Neural progenitor cell (in vitro differentiated cells): ENCODE data around the gene CCR4. TPM values are rescaled to one million over a fixed set of nuclear protein-coding genes. Genes with fewer than 3 reads are reported as not detected.
"Not testable (repeated sequence)": the region's sequence is repeated elsewhere in the genome, so short reads cannot be mapped to it uniquely, and the experiment has no call there.

Experiments
- DNase-seq: peaks from one replicate; pipeline ENCODE4 v3.0.0-alpha.2; 2016; ENCODE audit warnings: low spot score
- H2AFZ ChIP-seq: fragments of 200-600 bp; sonication (generic); replicated peaks from 2 replicates; pipeline ENCODE4 v1.6.1; 2016; ENCODE audit warnings: antibody characterized with exemption
- H3F3A ChIP-seq: fragments of 200-600 bp; sonication (generic); 2 replicates; pipeline ENCODE4 v1.6.1; 2016; ENCODE audit warnings: antibody characterized with exemption, low read depth
- H3K27ac ChIP-seq: fragments of 200-600 bp; sonication (generic); 2 replicates; pipeline ENCODE4 v1.5.1; 2016; ENCODE audit warnings: mild to moderate bottlenecking
- H3K27me3 ChIP-seq: fragments of 200-600 bp; sonication (generic); 2 replicates; pipeline ENCODE4 v1.6.1; 2016; ENCODE audit warnings: mild to moderate bottlenecking, moderate library complexity
- H3K36me3 ChIP-seq: fragments of 200-600 bp; sonication (generic); 2 replicates; pipeline ENCODE4 v1.5.1; 2016
- H3K4me1 ChIP-seq: fragments of 200-600 bp; sonication (generic); 2 replicates; pipeline ENCODE4 v1.6.1; 2016; ENCODE audit warnings: mixed run types
- H3K4me2 ChIP-seq: fragments of 200-600 bp; sonication (generic); 2 replicates; pipeline ENCODE4 v1.6.1; 2016
- H3K4me3 ChIP-seq: fragments of 200-600 bp; sonication (generic); 2 replicates; pipeline ENCODE4 v1.5.1; 2016
- H3K79me2 ChIP-seq: fragments of 200-600 bp; sonication (generic); 2 replicates; pipeline ENCODE4 v1.6.1; 2016; ENCODE audit warnings: low read depth
- H3K9ac ChIP-seq: fragments of 200-600 bp; sonication (generic); 2 replicates; pipeline ENCODE4 v1.6.1; 2016
- H3K9me3 ChIP-seq: fragments of 200-600 bp; sonication (generic); 2 replicates; pipeline ENCODE4 v1.5.1; 2016; ENCODE audit warnings: low read depth
- H4K20me1 ChIP-seq: fragments of 200-600 bp; sonication (generic); 2 replicates; pipeline ENCODE4 v1.6.1; 2016; ENCODE audit warnings: low read depth
- H3K27ac Mint-ChIP-seq: 3 replicates; pipeline ENCODE4 v1.8.0; 2021; ENCODE audit warnings: mixed read lengths
- H3K27me3 Mint-ChIP-seq: 2 replicates; pipeline ENCODE4 v1.8.0; 2022; ENCODE audit warnings: low read depth, mild to moderate bottlenecking, inconsistent platforms, moderate library complexity, mixed read lengths; ENCODE audit not compliant: insufficient read depth
- H3K36me3 Mint-ChIP-seq: 3 replicates; pipeline ENCODE4 v1.8.0; 2021; ENCODE audit warnings: mixed read lengths
- H3K4me1 Mint-ChIP-seq: 3 replicates; pipeline ENCODE4 v1.8.0; 2021; ENCODE audit warnings: mixed read lengths
- H3K4me3 Mint-ChIP-seq: 3 replicates; pipeline ENCODE4 v1.8.0; 2021; ENCODE audit warnings: mild to moderate bottlenecking, moderate library complexity, mixed read lengths
- H3K9me3 Mint-ChIP-seq: 3 replicates; pipeline ENCODE4 v1.8.0; 2020; ENCODE audit warnings: mixed read lengths
- EZH2 ChIP-seq: fragments of 200-600 bp; sonication (generic); IDR thresholded peaks from 2 replicates; pipeline ENCODE4 v1.6.1; 2017; ENCODE audit warnings: antibody characterized with exemption, mild to moderate bottlenecking, moderate library complexity
- EZH2phosphoT487 ChIP-seq: fragments of 200-600 bp; sonication (generic); IDR thresholded peaks from 2 replicates; pipeline ENCODE4 v1.6.1; 2017; ENCODE audit warnings: antibody characterized with exemption
- total RNA-seq: library from RNA; depleted of rRNA; stranded (reverse); fragments of >200 nt; gene quantifications from 2 replicates; pipeline ENCODE4 v1.2.3, GENCODE V29; 2015; ENCODE audit warnings: low replicate concordance
- TF ChIP-seq, protein P1 (sequence below): fragments of 200-600 bp; sonication (generic); IDR thresholded peaks from 2 replicates; pipeline ENCODE4 v1.5.1; 2017; ENCODE audit warnings: antibody characterized with exemption, mild to moderate bottlenecking

CCR4 gene
- total RNA-seq, 1 donor from 2014 or later: not detected

- Histone ChIP-seq H4K20me1 (no peaks in the 10 kb centered on the region), H3K27me3 (no peaks in the 10 kb centered on the region), H3K4me3 (no peak overlapping the region), H3K4me1 (no peaks in the 10 kb centered on the region), H3F3A (no peaks in the 10 kb centered on the region), H3K36me3 (no peaks in the 10 kb centered on the region), H2AFZ (no peak overlapping the region), H3K27ac (no peak overlapping the region), H3K9ac (no peak overlapping the region), H3K79me2 (no peaks in the 10 kb centered on the region), H3K4me2 (no peak overlapping the region), H3K9me3 (no peaks in the 10 kb centered on the region)
- H3K36me3 Mint-ChIP-seq: no peaks in the 10 kb centered on the region
- peaks cover 3% of the 10 kb centered on the region for H3K9me3 Mint-ChIP-seq
- no peak for DNase-seq
- no peak overlapping the region for H3K27ac Mint-ChIP-seq
- TF ChIP-seq EZH2 (no peak), EZH2phosphoT487 (no peak)
- TF ChIP-seq, protein P1, sequence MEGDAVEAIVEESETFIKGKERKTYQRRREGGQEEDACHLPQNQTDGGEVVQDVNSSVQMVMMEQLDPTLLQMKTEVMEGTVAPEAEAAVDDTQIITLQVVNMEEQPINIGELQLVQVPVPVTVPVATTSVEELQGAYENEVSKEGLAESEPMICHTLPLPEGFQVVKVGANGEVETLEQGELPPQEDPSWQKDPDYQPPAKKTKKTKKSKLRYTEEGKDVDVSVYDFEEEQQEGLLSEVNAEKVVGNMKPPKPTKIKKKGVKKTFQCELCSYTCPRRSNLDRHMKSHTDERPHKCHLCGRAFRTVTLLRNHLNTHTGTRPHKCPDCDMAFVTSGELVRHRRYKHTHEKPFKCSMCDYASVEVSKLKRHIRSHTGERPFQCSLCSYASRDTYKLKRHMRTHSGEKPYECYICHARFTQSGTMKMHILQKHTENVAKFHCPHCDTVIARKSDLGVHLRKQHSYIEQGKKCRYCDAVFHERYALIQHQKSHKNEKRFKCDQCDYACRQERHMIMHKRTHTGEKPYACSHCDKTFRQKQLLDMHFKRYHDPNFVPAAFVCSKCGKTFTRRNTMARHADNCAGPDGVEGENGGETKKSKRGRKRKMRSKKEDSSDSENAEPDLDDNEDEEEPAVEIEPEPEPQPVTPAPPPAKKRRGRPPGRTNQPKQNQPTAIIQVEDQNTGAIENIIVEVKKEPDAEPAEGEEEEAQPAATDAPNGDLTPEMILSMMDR: no peak
- H3K27me3 Mint-ChIP-seq: no peaks in the 10 kb centered on the region
- H3K4me1 Mint-ChIP-seq: no peaks in the 10 kb centered on the region
- H3K4me3 Mint-ChIP-seq: no peak overlapping the region
Observed at GRCh38 chr3:32983124-32983523, 31.7 kb downstream of the CCR4 start.

DNA sequence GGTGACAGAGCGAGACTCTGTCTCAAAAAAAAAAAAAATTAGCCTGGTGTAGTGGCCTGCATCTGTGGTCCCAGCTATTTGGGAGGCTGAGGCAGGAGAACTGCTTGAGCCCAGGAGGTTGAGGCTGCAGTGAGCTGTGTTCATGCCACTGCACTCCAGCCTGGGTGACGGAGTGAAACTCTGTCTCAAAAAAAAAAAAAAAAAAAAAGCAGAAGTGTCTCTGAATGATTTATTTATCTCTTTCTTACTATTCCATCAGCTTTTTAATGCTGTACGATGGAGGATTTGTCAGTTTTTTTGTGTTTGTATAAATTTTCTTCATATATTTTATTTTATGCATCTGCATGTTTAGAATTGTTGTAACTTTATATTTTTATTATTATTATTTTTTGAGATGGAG is 33.5 kb downstream of the CCR4 start:
- H3K27ac ChIP-seq, H3K27me3 ChIP-seq, H3K4me1 ChIP-seq, H4K20me1 ChIP-seq, H3K4me3 ChIP-seq, H3K9me3 ChIP-seq, H3K9ac ChIP-seq, H3K4me1 Mint-ChIP-seq, H3K36me3 Mint-ChIP-seq, DNase-seq, H3K27ac Mint-ChIP-seq, H2AFZ ChIP-seq, H3K36me3 ChIP-seq, H3K79me2 ChIP-seq, H3K4me3 Mint-ChIP-seq, H3K9me3 Mint-ChIP-seq, H3K4me2 ChIP-seq, H3K27me3 Mint-ChIP-seq, H3F3A ChIP-seq: not testable (repeated sequence)

GRCh38 chr3:32989171-32989570 is 37.7 kb downstream of the CCR4 start:
- no peaks in the 10 kb centered on the region for H3K79me2 ChIP-seq
- H3K36me3 ChIP-seq: no peaks in the 10 kb centered on the region
- no peaks in the 10 kb centered on the region for H3K9me3 Mint-ChIP-seq
- no peaks in the 10 kb centered on the region for H4K20me1 ChIP-seq
- H3K9me3 ChIP-seq: no peaks in the 10 kb centered on the region
- H3K4me1 ChIP-seq: no peaks in the 10 kb centered on the region
- no peak overlapping the region for H3K4me3 ChIP-seq
- peaks cover 2% of the 10 kb centered on the region for H3K27me3 Mint-ChIP-seq
- H3K36me3 Mint-ChIP-seq: no peaks in the 10 kb centered on the region
- H2AFZ ChIP-seq: no peak overlapping the region
- no peaks in the 10 kb centered on the region for H3F3A ChIP-seq
- no peak for TF ChIP-seq EZH2
- TF ChIP-seq, protein P1: no peak
- no peak overlapping the region for H3K9ac ChIP-seq
- no peak for DNase-seq
- no peak overlapping the region for H3K27ac ChIP-seq
- no peaks in the 10 kb centered on the region for H3K27me3 ChIP-seq
- no peaks in the 10 kb centered on the region for H3K4me1 Mint-ChIP-seq
- no peak overlapping the region for H3K4me2 ChIP-seq
- H3K27ac Mint-ChIP-seq: no peak overlapping the region
- no peak overlapping the region for H3K4me3 Mint-ChIP-seq

DNA sequence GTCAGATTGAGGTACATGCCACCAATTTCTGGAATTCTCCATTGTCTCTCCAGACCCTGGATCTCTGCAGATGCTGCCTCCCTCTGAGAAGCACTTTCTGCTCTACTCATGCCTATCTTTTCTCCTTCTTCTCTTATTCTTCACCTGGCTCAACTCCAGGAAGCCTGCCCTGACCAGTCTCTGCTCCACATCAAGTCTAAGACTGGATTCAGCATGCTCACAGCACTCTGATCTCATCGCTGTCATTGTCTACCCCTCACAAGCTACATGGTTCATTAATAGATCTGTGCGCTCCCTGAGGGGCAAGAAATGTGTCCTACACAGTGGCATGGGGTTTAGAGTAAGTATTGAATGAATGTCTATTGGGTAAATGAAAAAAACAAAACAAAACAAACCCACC is 38.7 kb downstream of the CCR4 start:
- Mint-ChIP-seq H3K9me3 (no peaks in the 10 kb centered on the region), H3K4me1 (no peaks in the 10 kb centered on the region), H3K27me3 (peaks cover 2% of the 10 kb centered on the region), H3K36me3 (no peaks in the 10 kb centered on the region), H3K4me3 (no peak overlapping the region), H3K27ac (no peak overlapping the region)
- no peaks in the 10 kb centered on the region for H3K4me1 ChIP-seq
- no peaks in the 10 kb centered on the region for H3K27me3 ChIP-seq
- H3K4me2 ChIP-seq: no peak overlapping the region
- DNase-seq: no peak
- TF ChIP-seq, protein P1: no peak
- TF ChIP-seq EZH2phosphoT487: no peak
- H3K36me3 ChIP-seq: no peaks in the 10 kb centered on the region
- H3K27ac ChIP-seq: no peak overlapping the region
- no peak overlapping the region for H2AFZ ChIP-seq
- no peaks in the 10 kb centered on the region for H3F3A ChIP-seq
- H4K20me1 ChIP-seq: no peaks in the 10 kb centered on the region
- H3K9ac ChIP-seq: no peak overlapping the region
- no peaks in the 10 kb centered on the region for H3K79me2 ChIP-seq
- no peak overlapping the region for H3K4me3 ChIP-seq
- H3K9me3 ChIP-seq: no peaks in the 10 kb centered on the region
